H1 (cell line): ENCODE measurements around the gene ADCY2. TPM values are rescaled to one million over a fixed set of nuclear protein-coding genes. Genes with fewer than 3 reads are reported as not detected.
A peak's percentile ranks its signal among the peaks of the same experiment; 100 is the strongest.

Experiments used
- CTCF ChIA-PET: fragments of 300-600 bp; sonication (Branson Sonifier 250); formaldehyde crosslinking; loops from one replicate; lab custom pipeline; 2021; ENCODE audit not compliant: partially characterized antibody; lab: Charles Lee
- POLR2A ChIA-PET: fragments of 300-600 bp; sonication (Branson Sonifier 250); formaldehyde crosslinking; loops from one replicate; lab custom pipeline; 2021; ENCODE audit warnings: inconsistent platforms; ENCODE audit not compliant: partially characterized antibody; lab: Charles Lee
- DNase-seq, 2 experiments: peaks; one replicate each; pipeline versions ENCODE4 v3.0.0 to v3.0.0-alpha.2; 2010 to 2022; ENCODE audit warnings: low spot score in 2 of 2, low read depth in 1 of 2, mixed read lengths in 1 of 2
- FAIRE-seq: peaks from 2 replicates; lab custom pipeline; 2011; peaks lifted over from hg19 to GRCh38; lab: Jason Lieb, UNC
- H2AFZ ChIP-seq: 2 replicates; pipeline ENCODE4 v1.8.1; 2012; ENCODE audit warnings: low read length, inconsistent platforms
- H2AK5ac ChIP-seq: 2 replicates; pipeline ENCODE4 v1.6.1; 2013; ENCODE audit warnings: low read depth, low read length
- H2BK120ac ChIP-seq: replicated peaks from 2 replicates; pipeline ENCODE3; 2013; ENCODE audit warnings: low read depth, low read length, inconsistent platforms
- H2BK12ac ChIP-seq: 2 replicates; pipeline ENCODE4 v1.6.1; 2013; ENCODE audit warnings: low read depth, low read length
- H2BK15ac ChIP-seq: 2 replicates; pipeline ENCODE4 v1.6.1; 2013; ENCODE audit warnings: low read length
- H2BK20ac ChIP-seq: 2 replicates; pipeline ENCODE4 v1.6.1; 2013; ENCODE audit warnings: low read length
- H2BK5ac ChIP-seq: 2 replicates; pipeline ENCODE4 v1.6.1; 2013; ENCODE audit warnings: low read depth, low read length
- H3K14ac ChIP-seq: 2 replicates; pipeline ENCODE4 v1.6.1; 2013; ENCODE audit warnings: inconsistent platforms; ENCODE audit not compliant: insufficient read length
- H3K18ac ChIP-seq: 2 replicates; pipeline ENCODE4 v1.6.1; 2013; ENCODE audit warnings: low read length; ENCODE audit errors: extremely low read depth
- H3K23ac ChIP-seq: 2 replicates; pipeline ENCODE4 v1.6.1; 2013; ENCODE audit warnings: inconsistent platforms; ENCODE audit not compliant: insufficient read length
- H3K23me2 ChIP-seq: 2 replicates; pipeline ENCODE4 v1.6.1; 2013; ENCODE audit warnings: low read depth, low read length
- H3K27ac ChIP-seq: 2 replicates; pipeline ENCODE4 v1.6.1; 2011; ENCODE audit warnings: low read depth, low read length, inconsistent platforms
- H3K27me3 ChIP-seq, 4 experiments: replicated peaks in 1 of 4; 1 replicate in 1 of 4; 2 replicates in 3 of 4; pipeline versions ENCODE4 v1.6.1 to v1.8.1; 2011 to 2013; ENCODE audit warnings: low read length in 3 of 4, mild to moderate bottlenecking in 3 of 4, inconsistent platforms in 2 of 4, mixed read lengths in 2 of 4, moderate library complexity in 1 of 4; ENCODE audit not compliant: control insufficient read depth in 3 of 4, insufficient read depth in 3 of 4; ENCODE audit errors: extremely low read depth in 1 of 4
- H3K36me3 ChIP-seq, 4 experiments: 2 replicates each; pipeline versions ENCODE4 v1.6.1 to v1.8.1; 2011 to 2013; ENCODE audit warnings: mild to moderate bottlenecking in 4 of 4, low read length in 3 of 4, moderate library complexity in 2 of 4, control low read depth in 1 of 4, inconsistent platforms in 1 of 4; ENCODE audit not compliant: insufficient read depth in 4 of 4, control insufficient read depth in 2 of 4
- H3K4ac ChIP-seq: replicated peaks from 2 replicates; pipeline ENCODE3; 2013; ENCODE audit warnings: low read length, low read depth, mixed read lengths, inconsistent platforms; ENCODE audit not compliant: insufficient read length
- H3K4me1 ChIP-seq, 4 experiments: replicated peaks in 1 of 4; 1 replicate in 1 of 4; 2 replicates in 3 of 4; pipeline versions ENCODE4 v1.6.1 to v1.8.1; 2011 to 2013; ENCODE audit warnings: low read length in 3 of 4, inconsistent platforms in 2 of 4, mixed read lengths in 1 of 4; ENCODE audit not compliant: insufficient read depth in 4 of 4, control insufficient read depth in 3 of 4
- H3K4me2 ChIP-seq, 2 experiments: 2 replicates each; pipeline versions ENCODE4 v1.6.1 to v1.8.1; 2011 to 2013; ENCODE audit warnings: low read depth in 2 of 2, low read length in 2 of 2, control low read depth in 1 of 2, inconsistent platforms in 1 of 2, mild to moderate bottlenecking in 1 of 2; ENCODE audit not compliant: insufficient read depth in 1 of 2
- H3K4me3 ChIP-seq, 4 experiments: fragments of 200-600, 300-600 bp in 1 of 4; sonication (generic), shearing (Covaris generic), sonication (Bioruptor Twin) in 1 of 4; 2 replicates each; pipeline versions ENCODE4 v1.5.1 to v1.8.1; 2011 to 2016; ENCODE audit warnings: low read length in 4 of 4, low read depth in 3 of 4, control low read depth in 2 of 4, inconsistent platforms in 2 of 4, mild to moderate bottlenecking in 2 of 4, mixed read lengths in 1 of 4, moderate library complexity in 1 of 4; ENCODE audit not compliant: insufficient read depth in 2 of 4; ENCODE audit errors: extremely low read depth in 1 of 4
- H3K56ac ChIP-seq: replicated peaks from 2 replicates; pipeline ENCODE3; 2013; ENCODE audit warnings: low read depth, mild to moderate bottlenecking, mixed read lengths, low read length, inconsistent platforms; ENCODE audit not compliant: insufficient read length
- H3K79me1 ChIP-seq: 2 replicates; pipeline ENCODE4 v1.6.1; 2013; ENCODE audit warnings: low read depth, low read length, control low read depth
- H3K79me2 ChIP-seq, 2 experiments: 2 replicates each; pipeline versions ENCODE4 v1.6.1 to v1.8.1; 2012 to 2013; ENCODE audit warnings: low read length in 2 of 2, mild to moderate bottlenecking in 2 of 2, inconsistent platforms in 1 of 2; ENCODE audit not compliant: insufficient read depth in 2 of 2, control insufficient read depth in 1 of 2
- H3K9ac ChIP-seq, 4 experiments: replicated peaks in 1 of 4; 1 replicate in 1 of 4; 2 replicates in 3 of 4; pipeline versions ENCODE4 v1.6.1 to v1.8.1; 2011 to 2013; ENCODE audit warnings: low read depth in 3 of 4, low read length in 3 of 4, control low read depth in 2 of 4, mild to moderate bottlenecking in 2 of 4, moderate library complexity in 2 of 4, inconsistent platforms in 1 of 4; ENCODE audit errors: extremely low read depth in 1 of 4
- H3K9me3 ChIP-seq, 2 experiments: 2 replicates each; pipeline versions ENCODE4 v1.6.1 to v1.8.1; 2012 to 2013; ENCODE audit warnings: mild to moderate bottlenecking in 2 of 2, moderate library complexity in 2 of 2, control low read depth in 1 of 2, inconsistent platforms in 1 of 2, low read depth in 1 of 2, low read length in 1 of 2, mixed read lengths in 1 of 2; ENCODE audit not compliant: insufficient read depth in 2 of 2
- H4K20me1 ChIP-seq, 2 experiments: replicated peaks in 1 of 2; 2 replicates each; pipeline versions ENCODE3 to v1.8.1; 2011 to 2013; ENCODE audit warnings: inconsistent platforms in 2 of 2, low read length in 2 of 2, mild to moderate bottlenecking in 1 of 2; ENCODE audit not compliant: insufficient read depth in 2 of 2, control insufficient read depth in 1 of 2
- H4K5ac ChIP-seq: 2 replicates; pipeline ENCODE4 v1.6.1; 2013; ENCODE audit warnings: low read length, low read depth, mixed read lengths, inconsistent platforms; ENCODE audit not compliant: insufficient read length
- H4K8ac ChIP-seq: 2 replicates; pipeline ENCODE4 v1.8.0; 2013; ENCODE audit warnings: mild to moderate bottlenecking, moderate library complexity, low read length, inconsistent platforms; ENCODE audit not compliant: insufficient read depth; ENCODE audit errors: extremely low read depth
- H4K91ac ChIP-seq: replicated peaks from 2 replicates; pipeline ENCODE3; 2013; ENCODE audit warnings: low read length, mixed read lengths, inconsistent platforms; ENCODE audit not compliant: insufficient read length
- BACH1 ChIP-seq: IDR thresholded peaks from 2 replicates; pipeline ENCODE4 v1.6.1; 2012; ENCODE audit warnings: low read length, improper control_type of control experiment
- CBX5 ChIP-seq: fragments of 300-800, 300-1000 bp; sonication (generic); IDR thresholded peaks from 2 replicates; pipeline ENCODE4 v1.7.1; 2016; ENCODE audit warnings: antibody characterized with exemption, low read length, low read depth
- CHD2 ChIP-seq: IDR thresholded peaks from 2 replicates; pipeline ENCODE4 v1.6.1; 2012; ENCODE audit warnings: low read length, improper control_type of control experiment
- CTBP2 ChIP-seq: IDR thresholded peaks from 2 replicates; pipeline ENCODE4 v1.7.0; 2011; ENCODE audit warnings: borderline replicate concordance, mild to moderate bottlenecking, moderate library complexity, mixed read lengths, low read length; ENCODE audit not compliant: insufficient read depth, insufficient read length
- HDAC6 ChIP-seq: IDR thresholded peaks from one replicate; pipeline ENCODE4 v1.7.1; 2012; ENCODE audit warnings: low read depth, mild to moderate bottlenecking, inconsistent platforms, low read length, moderate library complexity
- JUND ChIP-seq: IDR thresholded peaks from 2 replicates; pipeline ENCODE4 v1.6.1; 2011; ENCODE audit warnings: mild to moderate bottlenecking, improper control_type of control experiment, low read length
- MAFK ChIP-seq: IDR thresholded peaks from 2 replicates; pipeline ENCODE4 v1.6.1; 2012; ENCODE audit warnings: low read depth, mild to moderate bottlenecking, improper control_type of control experiment, low read length
- NANOG ChIP-seq: IDR thresholded peaks from 2 replicates; pipeline ENCODE4 v1.6.1; 2011; ENCODE audit warnings: low read length, low read depth, mild to moderate bottlenecking, inconsistent platforms; ENCODE audit not compliant: insufficient read depth, poor library complexity, severe bottlenecking
- RBBP5 ChIP-seq: IDR thresholded peaks from 2 replicates; pipeline ENCODE4 v1.7.1; 2012; ENCODE audit warnings: low read depth, mild to moderate bottlenecking, inconsistent platforms, low read length, moderate library complexity, borderline replicate concordance
- RXRA ChIP-seq: IDR thresholded peaks from 2 replicates; pipeline ENCODE4 v1.6.1; 2011; ENCODE audit warnings: low read depth, mild to moderate bottlenecking, low read length, moderate library complexity; ENCODE audit not compliant: insufficient read depth
- SAP30 ChIP-seq: fragments of 300-600 bp; sonication (generic); IDR thresholded peaks from 2 replicates; pipeline ENCODE4 v1.7.1; 2012; ENCODE audit warnings: low read length, moderate library complexity, mild to moderate bottlenecking, inconsistent platforms; ENCODE audit not compliant: insufficient read depth, insufficient replicate concordance
- SIX5 ChIP-seq: IDR thresholded peaks from 2 replicates; pipeline ENCODE4 v1.6.1; 2011; ENCODE audit warnings: mild to moderate bottlenecking, low read depth, low read length
- SRF ChIP-seq: IDR thresholded peaks from 2 replicates; pipeline ENCODE4 v1.6.1; 2011; ENCODE audit warnings: mild to moderate bottlenecking, low read depth, low read length, moderate library complexity
- TEAD4 ChIP-seq: IDR thresholded peaks from 2 replicates; pipeline ENCODE4 v1.6.1; 2012; ENCODE audit warnings: low read depth, low read length, inconsistent platforms, mixed read lengths
- YY1 ChIP-seq: IDR thresholded peaks from 2 replicates; pipeline ENCODE4 v1.6.1; 2011; ENCODE audit warnings: low read depth, mild to moderate bottlenecking, low read length
- WGBS, 2 experiments: shearing (Covaris generic) in 1 of 2; methylation state at CpG; one replicate each; pipeline versions ENCODE4 v1.1.6 to v1.1.7; 2013 to 2015; ENCODE audit warnings: low lambda C conversion rate in 2 of 2, mixed read lengths in 2 of 2, inconsistent platforms in 1 of 2, low coverage in 1 of 2, missing lambda C conversion rate in 1 of 2; ENCODE audit not compliant: insufficient replicate concordance in 2 of 2, insufficient coverage in 1 of 2, insufficient read length in 1 of 2; ENCODE audit errors: extremely low coverage in 1 of 2, missing lambda C conversion rate in 1 of 2; 5-methylcytosine and 5-hydroxymethylcytosine counted together
- polyA plus RNA-seq, 7 experiments: library from polyadenylated mRNA; depleted of rRNA in 3 of 7; stranded (reverse) in 5 of 7; unstranded in 2 of 7; fragments of >200 nt in 5 of 7; fragments of 200-250 nt in 2 of 7; gene quantifications; 1 replicate in 5 of 7; 2 replicates in 1 of 7; 4 replicates in 1 of 7; pipeline versions ENCODE4 v1.2.1 to v1.2.3, GENCODE V29; 2011 to 2013; ENCODE audit warnings: missing spikeins in 2 of 7, mixed read lengths in 2 of 7
- total RNA-seq: library from RNA; stranded (reverse); fragmentation: NEBNext Ultra II Directional; extraction: Animal tissue kit (Norgen Biotek cat#: 25700); gene quantifications from 2 replicates; pipeline ENCODE4 v1.2.1, GENCODE V29; 2021

The ADCY2 gene
- total and polyA plus RNA-seq, 2 of the 8 experiments (the other 6 are each of a cell fraction or from before 2014, with no cell fraction given), result 35.8 to 122 TPM

- Histone ChIP-seq H2BK20ac (no peak overlapping the region), H3K4me3 (no peak overlapping the region), H4K91ac (no peak overlapping the region), H2BK12ac (no peak overlapping the region), H3K9ac (no peak overlapping the region), H4K5ac (no peak overlapping the region), H2BK5ac (no peak overlapping the region), H2BK15ac (no peak overlapping the region), H3K56ac (no peak overlapping the region), H3K27ac (no peak overlapping the region), H3K4me1 (peaks cover 0 to 12% (median 10%) of the 10 kb centered on the region in 4 experiments; a peak in 6 of 7 replicates), H3K79me2 (peaks cover 0 to 66% of the 10 kb centered on the region in 2 experiments; a peak in 2 of 4 replicates), H4K8ac (no peak overlapping the region), H3K18ac (peak overlapping the region; percentile 54; the same call in 1 of the 2 replicates), H3K23ac (no peak overlapping the region), H2AK5ac (no peak overlapping the region), H3K23me2 (no peaks in the 10 kb centered on the region), H3K79me1 (no peaks in the 10 kb centered on the region), H3K14ac (no peak overlapping the region), H4K20me1 (peaks cover 3 to 5% of the 10 kb centered on the region in 2 experiments), H3K4ac (no peak overlapping the region), H3K4me2 (no peak overlapping the region), H3K27me3 (no peaks in the 10 kb centered on the region), H3K9me3 (no peaks in the 10 kb centered on the region), H2AFZ (no peak overlapping the region), H3K36me3 (no peaks in the 10 kb centered on the region), H2BK120ac (no peak overlapping the region)
- WGBS, 2 experiments, result 89% methylated on average over 3 of the region's 3 CpGs; no CpG with 5 or more reads in 1 of the 2 experiments
- DNase-seq (no peak), FAIRE-seq (no peak)
- ChIA-PET CTCF (interaction anchor here (1.6 kb wide), 1 partner anchor 10 kb away, joined by 3 read pairs; no protein-coding TSS in a partner anchor), POLR2A (interaction anchor here (0.6 kb wide), 1 partner anchor 12 kb away, joined by 3 read pairs; no protein-coding TSS in a partner anchor)
- TF ChIP-seq MAFK (no peak), CHD2 (no peak), SRF (no peak), SIX5 (no peak), RXRA (no peak), YY1 (no peak), BACH1 (no peak), TEAD4 (no peak), CTBP2 (no peak), NANOG (no peak), SAP30 (no peak), JUND (no peak), RBBP5 (no peak), HDAC6 (no peak), CBX5 (no peak)
Measured at GRCh38 chr5:7500256-7500655, 104.3 kb downstream of the ADCY2 start.
